Body of pancreas (tissue), 4 donors: ENCODE measurements around the gene KRTAP10-2.

Experiments
- CTCF ChIP-seq, 7 experiments: fragments of 450-650 bp in 4 of 7; fragments of 200-600 bp in 3 of 7; sonication (generic) in 3 of 7; IDR thresholded peaks; one replicate each; pipeline ENCODE4 v1.5.1; 2016 to 2019; ENCODE audit warnings: antibody characterized with exemption in 7 of 7
- POLR2A ChIP-seq, 3 donors: fragments of 450-650 bp; IDR thresholded peaks; one replicate each; pipeline ENCODE4 v1.6.1; 2016; ENCODE audit warnings: antibody characterized with exemption in 3 of 3, mild to moderate bottlenecking in 2 of 3

GRCh38 chr21:44551340-44551961 is at the start of gene KRTAP10-2:
- no peak for TF ChIP-seq CTCF (IDR thresholded peaks at IDR 0.05)
- TF ChIP-seq POLR2A (IDR thresholded peaks at IDR 0.05): no peak
